BJ (cell line): ENCODE data around the gene CTSA. TPM values are rescaled to one million over a fixed set of nuclear protein-coding genes. Genes with fewer than 3 reads are reported as not detected.
A peak's percentile ranks its signal among the peaks of the same experiment; 100 is the strongest.
"Not testable (repeated sequence)": the region's sequence is repeated elsewhere in the genome, so short reads cannot be mapped to it uniquely, and the experiment has no call there.

ENCODE experiments used
- CTCF ChIA-PET: fragments of 350-600 bp; formaldehyde crosslinking; extraction: SDS; loops from one replicate; lab custom pipeline; 2021; ENCODE audit warnings: antibody characterized with exemption, inconsistent platforms; lab: Yijun Ruan, JAX
- POLR2A ChIA-PET: fragments of 300-600 bp; sonication (Branson Sonifier 250); formaldehyde crosslinking; extraction: SDS; loops from one replicate; lab custom pipeline; 2021; ENCODE audit warnings: antibody characterized with exemption; lab: Charles Lee
- DNase-seq: peaks from one replicate; pipeline ENCODE4 v3.0.0-alpha.2; 2011; ENCODE audit warnings: low read depth
- H3K27me3 ChIP-seq: 2 replicates; pipeline ENCODE4 v1.6.0; 2011; ENCODE audit warnings: low read length; ENCODE audit not compliant: control insufficient read depth, insufficient read depth
- H3K36me3 ChIP-seq: 2 replicates; pipeline ENCODE4 v1.5.1; 2011; ENCODE audit warnings: low read length; ENCODE audit not compliant: control insufficient read depth, insufficient read depth
- H3K4me3 ChIP-seq: 2 replicates; pipeline ENCODE4 v1.5.1; 2011; ENCODE audit warnings: low read depth, mild to moderate bottlenecking, control low read depth, low read length
- polyA plus RNA-seq: library from polyadenylated mRNA; depleted of rRNA; stranded (reverse); fragments of >200 nt; gene quantifications from 2 replicates; pipeline ENCODE4 v1.2.3, GENCODE V29; 2011
- TF ChIP-seq, protein P1 (sequence below): IDR thresholded peaks from 2 replicates; pipeline ENCODE4 v1.5.1; 2011; ENCODE audit warnings: low read depth, mild to moderate bottlenecking, control low read depth, inconsistent platforms, low read length, moderate library complexity; ENCODE audit not compliant: insufficient read depth

CTSA gene
- polyA plus RNA-seq, 1 experiment, result 408 TPM

GRCh38 chr20:45866454-45866853 lies 24.7 kb upstream of the CTSA start:
- DNase-seq, result no peak
- TF ChIP-seq, protein P1, sequence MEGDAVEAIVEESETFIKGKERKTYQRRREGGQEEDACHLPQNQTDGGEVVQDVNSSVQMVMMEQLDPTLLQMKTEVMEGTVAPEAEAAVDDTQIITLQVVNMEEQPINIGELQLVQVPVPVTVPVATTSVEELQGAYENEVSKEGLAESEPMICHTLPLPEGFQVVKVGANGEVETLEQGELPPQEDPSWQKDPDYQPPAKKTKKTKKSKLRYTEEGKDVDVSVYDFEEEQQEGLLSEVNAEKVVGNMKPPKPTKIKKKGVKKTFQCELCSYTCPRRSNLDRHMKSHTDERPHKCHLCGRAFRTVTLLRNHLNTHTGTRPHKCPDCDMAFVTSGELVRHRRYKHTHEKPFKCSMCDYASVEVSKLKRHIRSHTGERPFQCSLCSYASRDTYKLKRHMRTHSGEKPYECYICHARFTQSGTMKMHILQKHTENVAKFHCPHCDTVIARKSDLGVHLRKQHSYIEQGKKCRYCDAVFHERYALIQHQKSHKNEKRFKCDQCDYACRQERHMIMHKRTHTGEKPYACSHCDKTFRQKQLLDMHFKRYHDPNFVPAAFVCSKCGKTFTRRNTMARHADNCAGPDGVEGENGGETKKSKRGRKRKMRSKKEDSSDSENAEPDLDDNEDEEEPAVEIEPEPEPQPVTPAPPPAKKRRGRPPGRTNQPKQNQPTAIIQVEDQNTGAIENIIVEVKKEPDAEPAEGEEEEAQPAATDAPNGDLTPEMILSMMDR, result no peak
- ChIA-PET CTCF (interaction anchor here (0.6 kb wide), 1 partner anchor 29 kb away, joined by 3 read pairs; no protein-coding TSS in a partner anchor), POLR2A (no interaction called here)
- Histone ChIP-seq H3K4me3 (no peak overlapping the region), H3K36me3 (no peaks in the 10 kb centered on the region), H3K27me3 (no peaks in the 10 kb centered on the region)

DNA sequence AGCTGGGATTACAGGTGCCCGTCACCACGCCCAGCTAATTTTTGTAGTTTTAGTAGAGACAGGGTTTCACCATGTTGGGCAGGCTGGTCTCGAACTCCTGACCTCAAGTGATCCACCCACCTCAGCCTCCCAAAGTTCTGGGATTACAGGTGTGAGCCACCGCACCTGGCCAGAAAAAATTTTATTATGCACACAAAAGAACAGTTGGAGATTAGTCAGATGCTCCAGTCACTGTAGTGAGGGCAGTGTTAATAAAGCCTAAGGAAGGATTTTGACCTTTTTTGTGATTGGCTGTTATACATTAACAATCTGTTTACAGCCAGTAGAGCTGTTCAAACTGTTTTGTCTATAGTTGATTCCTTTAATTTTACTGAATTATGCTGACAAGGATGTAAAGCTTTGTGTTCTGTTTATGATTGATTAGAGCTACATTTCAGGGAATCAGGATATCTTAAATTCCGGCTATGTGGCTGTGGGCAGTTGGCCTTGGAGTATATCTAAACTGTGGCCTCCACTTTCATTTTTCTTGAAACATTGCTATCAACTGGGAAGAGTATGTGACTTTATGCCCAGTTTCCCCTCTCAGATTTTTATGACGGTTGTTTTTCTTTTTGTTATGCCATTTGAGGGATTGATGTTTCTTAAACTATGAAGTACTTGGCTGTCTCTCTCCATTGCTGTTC lies 23.9 kb upstream of the CTSA start:
- TF ChIP-seq, protein P1, result no peak
- Histone ChIP-seq H3K4me3 (no peak overlapping the region), H3K27me3 (no peaks in the 10 kb centered on the region), H3K36me3 (no peaks in the 10 kb centered on the region)
- ChIA-PET CTCF (interaction anchor here (0.6 to 0.9 kb wide), 2 partner anchors 10 to 146 kb away, joined by 3 read pairs; partner anchors contain the start of genes ACOT8 and ZSWIM3), POLR2A (interaction anchor here (0.6 kb wide), 1 partner anchor 95 kb away, joined by 3 read pairs; no protein-coding TSS in a partner anchor)
- DNase-seq, result no peak

GRCh38 chr20:45867819-45868176 lies 23.3 kb upstream of the CTSA start:
- ChIA-PET POLR2A (interaction anchor here (0.6 kb wide), 1 partner anchor 94 kb away, joined by 3 read pairs; no protein-coding TSS in a partner anchor), CTCF (interaction anchor here (0.6 to 0.9 kb wide), 3 partner anchors 11 to 322 kb away, joined by 3 read pairs; partner anchors contain the start of genes ACOT8 and ZSWIM3)
- Histone ChIP-seq H3K4me3 (no peak overlapping the region), H3K27me3 (no peaks in the 10 kb centered on the region), H3K36me3 (no peaks in the 10 kb centered on the region)
- DNase-seq, result peak; percentile 53
- TF ChIP-seq, protein P1, result no peak

GRCh38 chr20:45872626-45873025 lies 18.5 kb upstream of the CTSA start:
- Histone ChIP-seq H3K27me3 (no peaks in the 10 kb centered on the region), H3K4me3 (no peak overlapping the region), H3K36me3 (0 out of 2 replicates have a peak, but pooled peaks cover 2% of the 10 kb centered on the region)
- POLR2A ChIA-PET, result no interaction called here
- DNase-seq, result no peak
- TF ChIP-seq, protein P1, result no peak
- CTCF ChIA-PET, result interaction anchor here (1.0 kb wide), 1 partner anchor 9 kb away, joined by 3 read pairs; no protein-coding TSS in a partner anchor

- CTCF ChIA-PET, result no interaction called here
- Histone ChIP-seq H3K36me3 (0 out of 2 replicates have a peak, but pooled peaks cover 2% of the 10 kb centered on the region), H3K27me3 (no peaks in the 10 kb centered on the region), H3K4me3 (no peak overlapping the region)
- POLR2A ChIA-PET, result no interaction called here
- TF ChIP-seq, protein P1, result no peak
- DNase-seq, result no peak
Observed at GRCh38 chr20:45873409-45874103, 17.6 kb upstream of the CTSA start.

- H3K27me3 ChIP-seq, DNase-seq, CTCF ChIA-PET, POLR2A ChIA-PET, H3K4me3 ChIP-seq, H3K36me3 ChIP-seq: not testable (repeated sequence)
Observed at GRCh38 chr20:45874104-45874481, 17.0 kb upstream of the CTSA start.
